Activated CD4-positive, CD25-positive, alpha-beta regulatory T cell treated with anti-CD3 and anti-CD28 coated beads, Interleukin-2, amount 50 U/mL, for 72 hours (primary cell): Measurements from ENCODE around the gene SLC25A30.
"Not testable (repeated sequence)": the region's sequence is repeated elsewhere in the genome, so short reads cannot be mapped to it uniquely, and the experiment has no call there.

Source experiments
- DNase-seq: peaks from one replicate; pipeline ENCODE4 v3.0.0; 2021

SLC25A30 gene

DNA sequence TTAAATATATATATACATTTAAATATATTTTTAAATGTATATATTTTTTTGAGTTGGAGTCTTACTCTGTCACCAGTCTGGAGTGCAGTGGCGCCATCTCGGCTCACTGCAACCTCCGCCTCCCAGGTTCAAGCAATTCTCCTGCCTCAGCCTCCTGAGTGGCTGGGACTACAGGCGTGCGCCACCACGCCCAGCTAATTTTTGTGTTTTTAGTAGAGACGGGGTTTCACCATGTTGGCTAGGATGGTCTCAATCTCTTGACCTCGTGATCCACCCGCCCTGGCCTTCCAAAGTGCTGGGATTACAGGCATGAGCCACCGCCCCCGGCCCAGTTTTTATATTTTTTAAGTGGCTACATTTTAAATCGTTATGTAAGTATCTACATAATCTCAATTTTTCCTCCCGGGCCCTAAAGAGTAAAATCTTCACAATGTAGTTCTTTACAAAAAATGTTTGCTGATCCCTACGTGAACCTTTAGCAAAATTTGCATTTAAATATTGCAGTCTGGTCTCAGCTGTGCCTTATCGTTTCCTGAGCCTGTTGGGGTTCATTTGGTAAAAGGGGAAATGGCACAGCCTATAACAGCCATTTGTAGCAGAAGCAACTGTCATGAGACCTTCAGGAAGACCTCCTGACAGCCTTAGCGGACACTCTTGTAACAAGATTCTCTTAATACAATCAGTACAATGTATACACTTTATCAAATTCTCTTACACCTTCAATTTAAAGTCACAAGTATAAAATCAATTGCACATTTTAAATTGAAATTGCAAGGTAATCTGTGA is 8.1 kb upstream of the SLC25A30 start:
- not testable (repeated sequence) for DNase-seq

DNA sequence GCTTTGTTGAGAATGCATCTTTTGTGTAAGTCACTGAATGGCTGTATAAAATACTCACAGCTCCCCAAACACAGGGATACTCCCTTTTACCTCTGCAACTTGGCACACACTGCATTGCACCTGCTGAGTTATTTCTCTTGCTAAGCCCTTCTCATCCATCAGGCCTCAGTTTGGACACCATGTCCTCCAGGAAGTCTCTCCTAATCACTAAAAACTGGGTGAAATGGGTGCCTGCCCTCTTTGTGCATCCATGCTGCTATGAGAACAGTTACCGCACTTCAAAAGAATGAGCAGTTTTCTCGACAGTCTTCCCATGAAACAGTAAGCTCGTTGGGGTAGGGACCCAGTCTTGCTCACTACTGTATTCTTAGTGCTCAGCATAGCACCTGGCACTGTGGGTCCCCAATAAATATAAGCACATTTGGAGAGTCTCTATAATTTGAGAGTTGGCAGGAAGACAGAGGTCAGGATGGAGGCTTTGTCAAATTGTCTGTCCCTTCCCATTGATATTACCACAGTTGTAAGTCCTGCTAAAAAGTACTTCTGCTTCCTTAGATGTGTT is 4.6 kb upstream of the SLC25A30 start:
- no peak for DNase-seq

DNA sequence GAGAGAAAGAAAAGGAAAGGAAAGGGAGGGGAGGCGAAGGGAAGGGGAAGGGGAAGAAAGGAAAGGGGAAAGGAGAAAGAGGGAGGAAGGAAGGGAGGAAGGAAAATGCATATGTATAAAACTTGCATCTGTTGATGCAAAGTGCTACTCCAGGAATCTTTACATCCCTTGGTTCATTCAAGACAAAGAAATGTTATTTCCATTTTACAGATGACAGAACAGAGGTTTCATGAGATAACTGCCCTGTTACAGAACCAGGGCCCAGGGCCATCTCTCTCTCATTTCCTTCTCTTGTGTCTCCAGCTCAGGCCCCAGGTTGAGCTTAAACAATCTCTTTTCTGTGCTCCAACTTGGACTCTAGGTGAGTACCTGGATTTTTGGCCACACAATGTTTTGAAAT is 1.8 kb upstream of the SLC25A30 start:
- DNase-seq: no peak

GRCh38 chr13:45419389-45419788 is 1.2 kb upstream of the SLC25A30 start:
- not testable (repeated sequence) for DNase-seq

DNA sequence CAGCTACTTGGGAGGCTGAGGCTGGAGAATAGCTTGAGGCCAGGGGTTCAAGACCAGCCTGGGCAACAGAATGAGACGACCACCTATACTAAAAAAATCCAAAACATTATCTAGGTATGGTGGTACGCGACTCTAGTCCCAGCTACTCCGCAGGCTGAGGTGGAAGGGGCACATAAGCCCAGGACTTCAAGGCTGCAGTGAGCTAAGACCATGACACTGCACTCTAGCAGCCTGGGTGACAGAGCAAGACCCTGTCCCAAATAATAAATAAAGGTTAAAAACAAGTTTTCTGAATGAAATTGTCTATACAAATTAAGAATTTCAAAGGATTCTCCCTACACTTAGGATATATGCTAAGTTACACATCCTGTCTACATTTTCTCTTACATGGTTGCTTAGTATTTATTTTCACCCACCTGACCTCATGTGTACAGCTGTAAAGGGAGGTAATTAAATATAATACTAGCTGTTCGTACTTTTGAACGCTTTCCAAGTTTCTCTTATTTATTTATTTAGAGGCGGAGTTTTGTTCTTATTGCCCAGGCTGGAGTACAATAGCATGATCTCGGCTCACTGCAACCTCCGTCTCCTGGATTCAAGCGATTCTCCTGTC is 1.6 kb downstream of the SLC25A30 start:
- no peak for DNase-seq

DNA sequence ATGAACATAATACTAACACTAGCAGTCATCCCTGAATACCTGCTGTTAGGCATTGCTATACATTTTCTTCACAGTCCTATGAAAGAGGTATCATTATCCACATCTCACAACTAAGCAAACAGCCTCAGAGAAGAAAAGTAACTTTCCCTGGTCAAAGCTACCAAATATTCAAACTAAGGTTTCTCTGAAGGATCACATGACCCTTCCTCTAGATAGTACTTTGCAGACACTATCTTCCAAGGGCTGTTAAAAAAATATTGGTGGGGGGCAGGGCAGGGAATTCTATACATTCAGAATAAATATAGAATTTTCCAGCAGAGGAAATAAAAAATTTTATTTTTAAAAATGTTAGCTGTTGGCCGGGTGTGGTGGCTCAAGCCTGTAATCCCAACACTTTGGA is 3.1 kb downstream of the SLC25A30 start:
- no peak for DNase-seq

DNA sequence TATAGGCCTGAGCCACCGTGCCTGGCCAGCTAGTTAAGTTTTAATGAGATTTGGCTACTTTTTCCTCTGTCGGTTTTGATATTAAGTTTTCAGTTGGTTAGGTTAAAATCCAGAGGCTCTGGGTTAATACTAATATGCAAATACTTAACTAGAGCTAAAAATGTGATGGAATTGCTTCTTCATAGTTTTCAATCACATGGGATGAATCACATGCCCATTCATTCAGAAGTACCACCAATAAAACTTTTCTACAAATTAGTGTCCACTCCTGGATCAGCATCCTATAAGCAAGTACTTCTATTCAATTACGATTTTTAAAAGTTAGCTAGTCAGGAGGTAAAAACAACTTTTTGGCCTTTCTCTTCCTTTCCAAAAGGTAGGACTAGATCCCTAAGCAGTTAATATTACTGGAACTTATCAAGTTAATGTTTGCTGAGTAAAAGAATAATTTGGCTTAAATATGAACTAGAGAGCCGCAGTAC is 4.3 kb downstream of the SLC25A30 start:
- DNase-seq: no peak

- no peak for DNase-seq
These were observed 5.7 kb downstream of the SLC25A30 start for GRCh38 chr13:45412274-45413049.

DNA sequence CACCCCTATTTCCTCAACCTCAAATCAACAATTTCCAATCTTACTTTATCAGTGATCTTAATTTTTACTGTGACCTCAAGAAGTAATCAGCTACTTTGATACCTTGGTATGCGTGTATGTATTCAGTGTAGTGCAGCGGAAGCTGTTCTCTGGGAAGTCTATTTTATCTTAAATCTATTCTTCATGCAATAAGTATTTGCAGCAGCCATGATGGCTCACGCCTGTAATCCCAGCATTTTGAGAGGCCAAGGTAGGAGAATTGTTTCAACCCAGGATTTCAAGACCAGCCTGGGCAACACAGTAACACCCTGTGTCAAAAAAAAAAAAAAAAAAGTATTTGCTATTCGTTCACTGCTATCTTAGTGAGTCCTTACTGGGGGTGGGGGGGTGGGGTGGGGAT is 6.5 kb downstream of the SLC25A30 start:
- no peak for DNase-seq

- no peak for DNase-seq
These were observed 7.0 kb downstream of the SLC25A30 start for GRCh38 chr13:45411221-45411620.

- DNase-seq: no peak
These were observed 7.7 kb downstream of the SLC25A30 start for GRCh38 chr13:45410466-45410865.

- no peak for DNase-seq
These were observed 8.2 kb downstream of the SLC25A30 start for GRCh38 chr13:45410001-45410400.

GRCh38 chr13:45406421-45406820 is 11.8 kb downstream of the SLC25A30 start:
- no peak for DNase-seq

- no peak for DNase-seq
These were observed 15.1 kb downstream of the SLC25A30 start for GRCh38 chr13:45403081-45403480.

DNA sequence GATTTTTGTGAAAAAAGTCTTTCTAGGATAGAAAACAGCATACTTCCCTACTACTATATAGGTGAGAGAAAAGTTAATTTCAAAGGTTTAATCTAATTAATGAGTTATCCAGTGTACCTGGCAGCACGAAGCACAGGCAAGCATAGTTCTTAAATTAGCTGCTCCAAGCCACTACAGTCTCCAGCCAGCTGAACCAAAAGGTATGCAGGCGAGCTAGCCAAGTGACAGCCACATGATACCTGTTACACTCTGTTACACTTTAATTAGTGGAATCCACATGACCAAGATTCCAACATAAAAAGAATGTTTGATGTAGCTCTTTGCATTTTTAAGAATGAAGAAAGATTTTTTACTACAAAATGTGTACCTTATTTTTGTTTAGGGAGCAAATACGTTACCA is 15.5 kb downstream of the SLC25A30 start:
- no peak for DNase-seq

- DNase-seq: no peak
These were observed 16.9 kb downstream of the SLC25A30 start for GRCh38 chr13:45401314-45401713.

DNA sequence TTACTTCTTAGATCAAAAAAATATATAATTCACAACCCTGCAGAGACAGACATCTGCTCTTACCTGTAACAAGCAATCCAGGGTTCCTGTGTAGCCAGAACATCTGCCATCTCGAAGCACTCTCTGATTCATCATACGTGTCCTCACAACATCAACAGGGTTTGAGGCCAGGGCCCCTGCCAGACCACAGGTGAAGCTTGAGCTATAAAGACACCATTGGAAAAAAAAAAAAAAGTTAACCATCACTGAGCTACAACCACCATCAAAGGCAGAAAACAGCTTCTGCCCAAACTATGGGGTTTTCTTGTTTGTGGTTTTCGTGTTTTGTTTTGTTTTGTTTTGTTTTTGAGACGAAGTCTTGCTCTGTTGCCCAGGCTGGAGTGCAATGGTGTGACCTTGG is 19.3 kb downstream of the SLC25A30 start:
- no peak for DNase-seq

GRCh38 chr13:45396533-45397095 is 21.6 kb downstream of the SLC25A30 start:
- no peak for DNase-seq

DNA sequence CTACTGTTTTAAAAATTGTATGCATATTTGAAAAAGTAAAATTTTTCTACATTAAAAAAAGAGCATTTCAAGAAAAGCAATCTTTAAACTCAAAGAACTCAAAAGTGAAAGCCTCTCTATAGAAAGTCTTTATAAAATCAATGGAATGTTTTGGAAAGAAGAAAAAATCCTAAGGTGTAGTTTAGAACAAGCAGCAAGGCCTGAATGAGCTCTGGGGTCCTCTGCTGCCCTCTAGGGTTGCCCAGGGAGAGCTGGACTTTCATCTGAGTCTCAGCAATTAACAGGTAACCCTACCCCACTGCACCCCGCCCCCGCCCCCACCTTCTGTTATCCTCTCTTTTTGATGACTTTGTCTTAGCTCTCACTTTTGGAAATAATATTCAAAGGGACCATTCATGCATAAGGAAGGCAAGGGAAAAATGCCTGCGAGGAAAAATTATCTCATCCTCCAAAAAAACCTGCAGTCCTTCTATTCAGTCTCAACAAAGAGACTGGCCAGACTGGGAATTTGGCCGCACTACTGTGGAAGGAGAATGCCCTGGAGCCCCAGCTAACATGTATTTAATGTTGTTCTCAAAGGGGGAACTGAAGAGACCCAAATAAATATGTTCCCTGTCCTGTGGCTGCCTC is 24.1 kb downstream of the SLC25A30 start:
- DNase-seq: no peak

- no peak for DNase-seq
These were observed 25.4 kb downstream of the SLC25A30 start for GRCh38 chr13:45392811-45393210.

DNA sequence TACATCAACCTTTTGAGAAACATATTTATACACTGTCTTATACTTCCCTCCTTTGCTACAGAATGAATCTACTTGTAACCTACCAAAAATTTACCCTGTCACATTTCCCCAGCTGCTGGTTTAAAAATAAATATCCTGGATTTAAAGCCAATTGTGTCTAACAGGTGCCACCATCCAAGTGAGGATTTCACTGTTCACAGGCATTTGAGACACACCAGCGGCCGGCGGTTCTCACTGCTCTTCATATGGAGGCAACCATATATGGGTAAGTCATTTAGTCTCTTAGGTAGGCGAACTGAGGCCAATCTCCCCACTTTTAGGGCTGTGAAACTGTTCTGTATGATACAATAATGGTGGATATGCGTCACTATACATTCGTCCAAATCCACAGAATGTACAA is 26.2 kb downstream of the SLC25A30 start:
- no peak for DNase-seq

DNA sequence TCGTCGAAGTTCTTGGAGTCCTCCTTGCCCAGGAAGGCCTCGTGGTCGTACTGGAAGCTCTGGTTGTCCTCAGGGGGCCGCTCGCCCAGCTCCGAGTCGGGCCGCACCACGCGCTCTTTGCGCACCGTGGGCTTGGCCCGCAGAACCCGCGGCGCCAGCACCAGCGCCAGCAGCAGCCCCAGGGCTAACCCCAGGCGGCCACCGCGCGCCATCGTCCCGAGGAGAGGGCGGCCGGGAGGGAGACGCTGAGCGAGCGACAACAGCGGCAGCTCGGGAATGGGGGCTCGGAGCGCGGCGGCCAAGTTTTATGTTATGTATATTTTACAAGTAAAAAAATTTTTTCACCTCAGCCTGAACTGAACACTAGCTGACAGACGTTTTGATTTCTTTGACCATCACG is 27.0 kb downstream of the SLC25A30 start:
- not testable (repeated sequence) for DNase-seq

- not testable (repeated sequence) for DNase-seq
These were observed 27.8 kb downstream of the SLC25A30 start for GRCh38 chr13:45390348-45390747.
